Mucosa of rectum (tissue), 2 donors: Measurements from ENCODE around the gene CAMSAP1.

Source experiments
- H3K27ac ChIP-seq, 2 donors: one replicate each; pipeline ENCODE4 v1.7.0; 2013; ENCODE audit warnings: inconsistent platforms in 2 of 2, low read depth in 2 of 2, low read length in 2 of 2
- H3K27me3 ChIP-seq, 2 donors: one replicate each; pipeline ENCODE4 v1.7.0; 2013; ENCODE audit warnings: low read length in 2 of 2; ENCODE audit not compliant: control insufficient read depth in 2 of 2, insufficient read depth in 2 of 2
- H3K36me3 ChIP-seq, 2 donors: one replicate each; pipeline ENCODE4 v1.7.0; 2013; ENCODE audit warnings: low read length in 2 of 2; ENCODE audit not compliant: control insufficient read depth in 2 of 2, insufficient read depth in 2 of 2
- H3K4me1 ChIP-seq, 2 donors: one replicate each; pipeline ENCODE4 v1.7.0; 2013; ENCODE audit warnings: low read length in 2 of 2, mild to moderate bottlenecking in 1 of 2; ENCODE audit not compliant: control insufficient read depth in 2 of 2, insufficient read depth in 2 of 2
- H3K4me3 ChIP-seq, 2 donors: one replicate each; pipeline ENCODE4 v1.7.0; 2013; ENCODE audit warnings: low read length in 2 of 2
- H3K9ac ChIP-seq, 2 donors: one replicate each; pipeline ENCODE4 v1.7.0; 2013; ENCODE audit warnings: low read length in 2 of 2, low read depth in 1 of 2, mild to moderate bottlenecking in 1 of 2
- H3K9me3 ChIP-seq, 2 donors: one replicate each; pipeline ENCODE4 v1.7.0; 2013; ENCODE audit warnings: low read length in 2 of 2; ENCODE audit not compliant: control insufficient read depth in 2 of 2
- donor health status: healthy.
- donor health status: Normal muscosa, but diverticular disease.

CAMSAP1 gene

GRCh38 chr9:135879619-135880018 is 27.7 kb downstream of the CAMSAP1 start:
- Histone ChIP-seq H3K27ac (no peak overlapping the region), H3K4me3 (no peak overlapping the region), H3K4me1 (no peaks in the 10 kb centered on the region), H3K27me3 (no peaks in the 10 kb centered on the region), H3K9me3 (no peaks in the 10 kb centered on the region), H3K9ac (no peak overlapping the region), H3K36me3 (peaks cover 3 to 11% of the 10 kb centered on the region in 2 donors)

DNA sequence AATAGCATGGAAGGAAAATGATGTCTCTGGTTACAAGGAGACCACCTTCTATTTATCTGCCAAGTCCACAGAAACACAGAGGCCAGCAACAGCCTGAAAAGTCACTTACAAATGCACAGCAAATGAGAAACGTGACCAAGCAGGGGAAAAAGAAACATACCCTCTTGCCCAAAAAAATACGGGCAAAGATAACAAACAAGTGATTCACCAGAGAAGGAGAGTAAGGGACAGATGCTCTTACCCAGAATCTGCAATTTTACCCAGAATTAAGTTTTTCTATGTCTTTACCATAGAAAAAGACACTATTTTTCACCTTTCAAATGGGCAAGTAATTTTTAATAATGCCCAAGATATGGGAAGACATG is 28.1 kb downstream of the CAMSAP1 start:
- Histone ChIP-seq H3K27me3 (no peaks in the 10 kb centered on the region), H3K9ac (no peak overlapping the region), H3K9me3 (no peaks in the 10 kb centered on the region), H3K4me1 (no peaks in the 10 kb centered on the region), H3K4me3 (no peak overlapping the region), H3K36me3 (peaks cover 3 to 11% of the 10 kb centered on the region in 2 donors), H3K27ac (no peak overlapping the region)

DNA sequence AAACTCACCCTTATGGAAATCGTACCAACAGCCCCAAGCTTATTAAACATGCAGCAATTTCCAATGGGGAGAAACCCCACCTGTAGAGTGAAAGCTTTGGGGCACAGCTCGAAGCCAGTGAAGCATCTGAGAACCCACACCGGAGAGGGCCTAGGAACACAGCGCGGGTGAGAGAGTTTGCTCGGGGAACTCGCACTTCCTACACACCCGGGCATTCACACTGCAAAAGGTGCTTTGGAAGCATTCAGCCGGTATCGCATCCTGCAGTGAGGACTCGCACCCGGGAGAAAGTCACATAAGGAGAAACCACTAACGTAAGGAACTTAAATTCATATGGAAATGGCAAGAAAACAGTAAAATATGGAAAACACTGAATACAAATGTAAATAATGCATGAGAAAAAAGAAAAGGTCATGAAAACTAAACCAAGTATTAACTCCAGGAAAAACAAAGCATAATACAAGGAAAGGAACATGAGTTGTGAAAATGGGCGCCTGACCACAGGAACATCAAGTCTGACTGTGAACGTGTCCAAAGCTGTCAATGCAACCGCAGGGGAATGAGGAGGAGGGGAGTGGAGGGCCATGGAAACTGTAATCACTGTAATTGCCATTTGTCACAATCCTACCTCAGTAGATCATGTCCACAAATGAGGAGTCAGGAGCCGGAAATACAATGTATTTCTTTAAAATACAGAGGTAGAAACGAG is 28.7 kb downstream of the CAMSAP1 start:
- H3K27ac ChIP-seq, result no peak overlapping the region
- peaks cover 3 to 11% of the 10 kb centered on the region in 2 donors for H3K36me3 ChIP-seq
- H3K4me1 ChIP-seq, result no peaks in the 10 kb centered on the region
- no peaks in the 10 kb centered on the region for H3K27me3 ChIP-seq
- H3K4me3 ChIP-seq, result no peak overlapping the region
- H3K9ac ChIP-seq, result no peak overlapping the region
- no peaks in the 10 kb centered on the region for H3K9me3 ChIP-seq

DNA sequence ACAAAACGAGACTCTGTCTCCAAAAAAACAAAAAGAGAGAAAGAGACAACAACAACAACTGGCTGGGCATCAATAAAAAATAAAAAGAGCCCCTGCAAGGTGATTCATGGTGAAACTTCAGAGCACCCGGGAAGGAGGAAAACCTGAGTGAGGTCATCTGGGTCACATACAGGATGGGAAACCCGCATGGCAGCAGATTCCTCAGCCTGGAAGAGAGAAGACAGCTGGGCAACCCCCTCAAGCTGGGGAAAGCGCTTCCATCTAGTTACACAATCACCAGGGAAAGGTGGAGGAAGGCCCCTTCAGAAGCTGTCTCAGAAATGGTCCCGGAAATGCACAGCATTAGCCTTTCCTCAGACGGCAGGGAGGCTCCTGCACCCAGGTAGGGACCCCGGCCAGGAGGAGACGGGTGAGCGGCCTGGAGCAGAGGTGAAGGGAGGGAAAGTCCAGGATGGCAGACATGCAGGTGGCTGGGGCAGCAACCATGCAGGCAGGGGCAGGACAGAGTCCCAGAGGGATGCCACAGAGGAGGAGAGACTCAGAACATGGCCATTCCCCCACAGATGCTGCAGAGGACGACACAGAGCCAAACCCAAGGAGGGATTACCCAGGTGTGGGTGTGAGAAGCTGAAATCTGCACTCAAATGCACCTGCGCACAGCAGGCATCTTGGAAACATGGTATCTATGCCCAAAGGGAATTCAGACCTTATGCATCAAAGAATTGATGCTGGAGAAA is 29.4 kb downstream of the CAMSAP1 start:
- no peaks in the 10 kb centered on the region for H3K4me1 ChIP-seq
- peaks cover 3 to 11% of the 10 kb centered on the region in 2 donors for H3K36me3 ChIP-seq
- no peak overlapping the region for H3K4me3 ChIP-seq
- H3K27ac ChIP-seq, result no peak overlapping the region
- no peak overlapping the region for H3K9ac ChIP-seq
- no peaks in the 10 kb centered on the region for H3K27me3 ChIP-seq
- no peaks in the 10 kb centered on the region for H3K9me3 ChIP-seq

DNA sequence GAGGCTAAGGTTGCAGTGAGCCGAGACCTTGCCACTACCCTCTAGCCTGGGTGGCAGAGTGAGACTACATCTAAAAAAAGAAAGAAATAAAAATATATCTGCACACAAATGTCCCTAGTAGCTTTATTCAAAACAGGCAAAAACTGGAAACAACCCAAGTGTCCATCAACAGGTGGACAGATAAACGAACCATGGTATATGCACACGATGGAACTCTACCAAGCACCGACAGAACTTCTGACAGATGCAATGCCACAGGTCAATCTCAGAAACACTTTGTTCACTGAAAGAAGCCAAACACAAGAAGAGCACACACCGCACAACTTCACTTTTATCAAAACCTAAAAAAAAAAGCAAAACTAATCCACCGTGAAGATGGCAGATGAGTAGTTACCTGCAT is 30.4 kb downstream of the CAMSAP1 start:
- Histone ChIP-seq H3K36me3 (peaks cover 3 to 9% of the 10 kb centered on the region in 2 donors), H3K4me3 (no peak overlapping the region), H3K27ac (no peak overlapping the region), H3K4me1 (no peaks in the 10 kb centered on the region), H3K9ac (no peak overlapping the region), H3K9me3 (no peaks in the 10 kb centered on the region), H3K27me3 (no peaks in the 10 kb centered on the region)

- Histone ChIP-seq H3K36me3 (peaks cover 0 to 4% of the 10 kb centered on the region in 2 donors), H3K27ac (no peak overlapping the region), H3K4me1 (no peaks in the 10 kb centered on the region), H3K4me3 (no peak overlapping the region), H3K9ac (no peak overlapping the region), H3K27me3 (no peaks in the 10 kb centered on the region), H3K9me3 (no peaks in the 10 kb centered on the region)
Measured at GRCh38 chr9:135874859-135875258, 32.5 kb downstream of the CAMSAP1 start.

DNA sequence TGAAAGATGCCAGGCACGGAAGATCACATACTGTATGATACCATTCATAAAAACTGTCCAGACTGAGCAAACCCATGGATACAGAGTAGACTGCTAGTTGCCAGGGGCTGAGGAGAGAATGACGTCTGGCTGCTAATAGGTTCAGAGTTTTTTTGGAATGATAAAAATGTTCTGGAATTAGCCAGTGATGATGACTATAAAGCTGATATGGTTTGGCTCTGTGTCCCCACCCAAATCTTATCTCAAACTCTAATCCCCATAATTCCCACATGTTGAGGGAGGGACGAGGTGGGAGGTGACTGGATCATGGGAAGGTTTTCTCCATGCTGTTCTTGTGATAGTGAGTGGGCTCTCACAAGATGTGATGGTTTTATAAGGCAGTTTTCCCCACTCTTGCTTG is 37.4 kb downstream of the CAMSAP1 start:
- Histone ChIP-seq H3K27ac (no peak overlapping the region), H3K9ac (no peak overlapping the region), H3K9me3 (no peaks in the 10 kb centered on the region), H3K4me1 (no peaks in the 10 kb centered on the region), H3K4me3 (no peak overlapping the region), H3K27me3 (no peaks in the 10 kb centered on the region), H3K36me3 (peaks cover 0 to 6% of the 10 kb centered on the region in 2 donors)

- Histone ChIP-seq H3K9ac (no peak overlapping the region), H3K27me3 (no peaks in the 10 kb centered on the region), H3K9me3 (no peaks in the 10 kb centered on the region), H3K27ac (no peak overlapping the region), H3K4me3 (no peak overlapping the region), H3K36me3 (peaks cover 0 to 6% of the 10 kb centered on the region in 2 donors), H3K4me1 (no peaks in the 10 kb centered on the region)
Measured at GRCh38 chr9:135865531-135865930, 41.8 kb downstream of the CAMSAP1 start.

- Histone ChIP-seq H3K36me3 (peaks cover 0 to 6% of the 10 kb centered on the region in 2 donors), H3K9ac (no peak overlapping the region), H3K4me3 (no peak overlapping the region), H3K27me3 (no peaks in the 10 kb centered on the region), H3K9me3 (no peaks in the 10 kb centered on the region), H3K27ac (no peak overlapping the region), H3K4me1 (no peaks in the 10 kb centered on the region)
Measured at GRCh38 chr9:135864447-135865049, 42.8 kb downstream of the CAMSAP1 start.

- H3K9me3 ChIP-seq, result no peaks in the 10 kb centered on the region
- H3K36me3 ChIP-seq, result peaks cover 0 to 7% of the 10 kb centered on the region in 2 donors
- H3K4me1 ChIP-seq, result peaks cover 0 to 2% of the 10 kb centered on the region in 2 donors
- no peak overlapping the region for H3K4me3 ChIP-seq
- no peak overlapping the region for H3K9ac ChIP-seq
- no peak overlapping the region for H3K27ac ChIP-seq
- no peaks in the 10 kb centered on the region for H3K27me3 ChIP-seq
Measured at GRCh38 chr9:135862809-135863208, 44.5 kb downstream of the CAMSAP1 start.
